HG03575 (cell line): ENCODE measurements around the gene ADPRH.
"Not testable (repeated sequence)": the region's sequence is repeated elsewhere in the genome, so short reads cannot be mapped to it uniquely, and the experiment has no call there.

Experiments
- ATAC-seq: cut with Tn5 transposase; IDR thresholded peaks from one replicate; pipeline ENCODE4 v1.9.1; 2021; ENCODE audit not compliant: unreplicated experiment, insufficient number of reproducible peaks, low FRiP score; ENCODE audit errors: extremely low read depth

Gene ADPRH

GRCh38 chr3:119579366-119580066 lies at the start of gene ADPRH:
Gene ADPRH (plus strand): TSS chr3:119579492. CDS start chr3:119582170, 2,678 bp downstream.
- ATAC-seq = peak; percentile 31

GRCh38 chr3:119529883-119530282 lies 49.4 kb upstream of the ADPRH start:
- ATAC-seq = no peak

- no peak for ATAC-seq
Measured at GRCh38 chr3:119530456-119530855, 48.8 kb upstream of the ADPRH start.

GRCh38 chr3:119531151-119531550 lies 48.1 kb upstream of the ADPRH start:
- no peak for ATAC-seq

GRCh38 chr3:119534296-119534695 lies 45.0 kb upstream of the ADPRH start:
- ATAC-seq = no peak

- no peak for ATAC-seq
Measured at GRCh38 chr3:119536757-119537156, 42.5 kb upstream of the ADPRH start.

GRCh38 chr3:119538772-119539171 lies 40.5 kb upstream of the ADPRH start:
- no peak for ATAC-seq

- no peak for ATAC-seq
Measured at GRCh38 chr3:119541547-119541946, 37.7 kb upstream of the ADPRH start.

- ATAC-seq = no peak
Measured at GRCh38 chr3:119542168-119542767, 37.0 kb upstream of the ADPRH start.

- ATAC-seq = no peak
Measured at GRCh38 chr3:119543147-119543546, 36.1 kb upstream of the ADPRH start.

GRCh38 chr3:119547227-119547626 lies 32.1 kb upstream of the ADPRH start:
- ATAC-seq = no peak

GRCh38 chr3:119548341-119548740 lies 31.0 kb upstream of the ADPRH start:
- ATAC-seq = no peak

GRCh38 chr3:119550192-119550910 lies 28.9 kb upstream of the ADPRH start:
- ATAC-seq = no peak

- no peak for ATAC-seq
Measured at GRCh38 chr3:119551598-119551997, 27.7 kb upstream of the ADPRH start.

GRCh38 chr3:119552928-119553327 lies 26.4 kb upstream of the ADPRH start:
- ATAC-seq = not testable (repeated sequence)

GRCh38 chr3:119553823-119554415 lies 25.4 kb upstream of the ADPRH start:
- ATAC-seq = no peak

- no peak for ATAC-seq
Measured at GRCh38 chr3:119555309-119555735, 24.0 kb upstream of the ADPRH start.

GRCh38 chr3:119555929-119556328 lies 23.4 kb upstream of the ADPRH start:
- ATAC-seq = no peak

GRCh38 chr3:119557192-119557876 lies 22.0 kb upstream of the ADPRH start:
- no peak for ATAC-seq
